ENCODE measurements around the gene CEP95.

DNA sequence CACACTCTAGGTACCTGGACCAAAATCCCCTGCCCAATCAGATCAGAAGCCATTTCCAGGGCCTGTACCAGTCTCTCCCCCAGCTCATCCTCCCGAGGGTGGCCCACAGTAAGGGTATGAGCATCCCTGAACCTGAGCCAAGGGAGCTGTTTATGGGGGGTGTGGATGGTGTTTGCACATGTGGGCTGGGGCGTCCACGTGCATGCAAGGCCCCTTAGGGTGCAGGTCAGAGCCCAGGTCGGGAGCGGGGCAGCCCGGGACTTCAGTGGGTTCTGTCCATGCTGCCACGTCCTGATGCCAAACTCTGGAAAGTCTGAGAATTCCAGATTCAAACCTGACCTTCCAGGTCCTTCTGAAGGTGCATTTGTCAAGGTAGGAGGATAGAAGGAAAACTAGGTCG is 48.0 kb upstream of the CEP95 start:
- TF ChIP-seq, protein P1, sequence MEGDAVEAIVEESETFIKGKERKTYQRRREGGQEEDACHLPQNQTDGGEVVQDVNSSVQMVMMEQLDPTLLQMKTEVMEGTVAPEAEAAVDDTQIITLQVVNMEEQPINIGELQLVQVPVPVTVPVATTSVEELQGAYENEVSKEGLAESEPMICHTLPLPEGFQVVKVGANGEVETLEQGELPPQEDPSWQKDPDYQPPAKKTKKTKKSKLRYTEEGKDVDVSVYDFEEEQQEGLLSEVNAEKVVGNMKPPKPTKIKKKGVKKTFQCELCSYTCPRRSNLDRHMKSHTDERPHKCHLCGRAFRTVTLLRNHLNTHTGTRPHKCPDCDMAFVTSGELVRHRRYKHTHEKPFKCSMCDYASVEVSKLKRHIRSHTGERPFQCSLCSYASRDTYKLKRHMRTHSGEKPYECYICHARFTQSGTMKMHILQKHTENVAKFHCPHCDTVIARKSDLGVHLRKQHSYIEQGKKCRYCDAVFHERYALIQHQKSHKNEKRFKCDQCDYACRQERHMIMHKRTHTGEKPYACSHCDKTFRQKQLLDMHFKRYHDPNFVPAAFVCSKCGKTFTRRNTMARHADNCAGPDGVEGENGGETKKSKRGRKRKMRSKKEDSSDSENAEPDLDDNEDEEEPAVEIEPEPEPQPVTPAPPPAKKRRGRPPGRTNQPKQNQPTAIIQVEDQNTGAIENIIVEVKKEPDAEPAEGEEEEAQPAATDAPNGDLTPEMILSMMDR (IDR thresholded peaks at IDR 0.05) = no peak
- TF ChIP-seq POLR2A (IDR thresholded peaks at IDR 0.05) = no peak
